ENCODE results near the gene DGKG.

The DGKG gene

DNA sequence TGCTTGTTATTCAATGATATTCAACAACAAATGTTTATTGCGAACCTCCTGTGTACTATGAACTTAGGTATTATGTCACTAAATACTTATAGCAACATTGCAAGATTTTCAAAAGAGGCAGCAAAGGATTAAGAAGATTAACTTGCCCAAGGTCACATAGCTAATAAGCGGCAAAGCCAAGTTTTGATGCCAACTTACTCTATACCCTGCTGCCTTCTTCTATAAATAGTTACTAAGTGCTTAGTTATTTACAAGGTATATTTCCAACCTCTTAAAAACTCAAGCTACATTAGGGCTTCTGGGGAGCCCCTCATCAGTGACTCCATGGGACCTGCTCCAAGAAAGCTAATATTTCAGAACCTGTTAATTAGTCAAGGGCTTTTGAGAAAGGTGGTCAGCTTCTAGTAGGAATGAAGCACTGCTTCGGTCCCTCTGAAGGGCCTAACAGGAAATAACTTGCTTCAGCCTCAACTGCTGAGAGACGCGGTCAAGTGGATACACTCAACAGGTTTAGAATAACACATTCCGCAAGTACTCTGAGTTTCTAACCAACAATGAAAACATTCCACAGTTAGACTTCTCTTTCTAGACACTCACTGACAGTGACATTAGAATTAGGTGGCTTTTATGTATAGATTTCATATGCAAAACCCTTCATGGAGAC is 125.5 kb downstream of the DGKG start:
- no peak for DNase-seq (ENCODE audit: low spot score)
- H3K27ac ChIP-seq, result no peak overlapping the region
- TF ChIP-seq, protein P1, sequence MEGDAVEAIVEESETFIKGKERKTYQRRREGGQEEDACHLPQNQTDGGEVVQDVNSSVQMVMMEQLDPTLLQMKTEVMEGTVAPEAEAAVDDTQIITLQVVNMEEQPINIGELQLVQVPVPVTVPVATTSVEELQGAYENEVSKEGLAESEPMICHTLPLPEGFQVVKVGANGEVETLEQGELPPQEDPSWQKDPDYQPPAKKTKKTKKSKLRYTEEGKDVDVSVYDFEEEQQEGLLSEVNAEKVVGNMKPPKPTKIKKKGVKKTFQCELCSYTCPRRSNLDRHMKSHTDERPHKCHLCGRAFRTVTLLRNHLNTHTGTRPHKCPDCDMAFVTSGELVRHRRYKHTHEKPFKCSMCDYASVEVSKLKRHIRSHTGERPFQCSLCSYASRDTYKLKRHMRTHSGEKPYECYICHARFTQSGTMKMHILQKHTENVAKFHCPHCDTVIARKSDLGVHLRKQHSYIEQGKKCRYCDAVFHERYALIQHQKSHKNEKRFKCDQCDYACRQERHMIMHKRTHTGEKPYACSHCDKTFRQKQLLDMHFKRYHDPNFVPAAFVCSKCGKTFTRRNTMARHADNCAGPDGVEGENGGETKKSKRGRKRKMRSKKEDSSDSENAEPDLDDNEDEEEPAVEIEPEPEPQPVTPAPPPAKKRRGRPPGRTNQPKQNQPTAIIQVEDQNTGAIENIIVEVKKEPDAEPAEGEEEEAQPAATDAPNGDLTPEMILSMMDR (conservative IDR thresholded peaks at IDR 0.05; ENCODE audit: low read depth), result no peak
- ChIA-PET CTCF (interaction anchor here (0.5 to 1.0 kb wide), 2 partner anchors 15 to 229 kb away, joined by 3 to 5 read pairs; no protein-coding TSS in a partner anchor), POLR2A (ENCODE audit: low non-redundant PET) (no interaction called here)

- TF ChIP-seq, protein P1 (conservative IDR thresholded peaks at IDR 0.05; ENCODE audit: low read depth), result no peak
- CTCF ChIA-PET, result interaction anchor here (0.7 kb wide), 1 partner anchor 247 kb away, joined by 3 read pairs; no protein-coding TSS in a partner anchor
- POLR2A ChIA-PET (ENCODE audit: low non-redundant PET), result no interaction called here
- no peak overlapping the region for H3K27ac ChIP-seq
- no peak for DNase-seq (ENCODE audit: low spot score)
Observed at GRCh38 chr3:186235554-186235953, 126.5 kb downstream of the DGKG start.

- no peak overlapping the region for H3K27ac ChIP-seq
- ChIA-PET POLR2A (ENCODE audit: low non-redundant PET) (no interaction called here), CTCF (no interaction called here)
- TF ChIP-seq, protein P1 (conservative IDR thresholded peaks at IDR 0.05; ENCODE audit: low read depth), result no peak
- DNase-seq (ENCODE audit: low spot score), result no peak
Observed at GRCh38 chr3:186234152-186234551, 127.9 kb downstream of the DGKG start.

- no peak overlapping the region for H3K27ac ChIP-seq
- ChIA-PET CTCF (interaction anchor here (1.0 kb wide), 1 partner anchor 18 kb away, joined by 3 read pairs; no protein-coding TSS in a partner anchor), POLR2A (ENCODE audit: low non-redundant PET) (no interaction called here)
- TF ChIP-seq, protein P1 (conservative IDR thresholded peaks at IDR 0.05; ENCODE audit: low read depth), result no peak
- DNase-seq (ENCODE audit: low spot score), result no peak
Observed at GRCh38 chr3:186226482-186226881, 135.6 kb downstream of the DGKG start.

GRCh38 chr3:186225603-186226002 is 136.4 kb downstream of the DGKG start:
- CTCF ChIA-PET, result interaction anchor here (1.0 kb wide), 1 partner anchor 18 kb away, joined by 3 read pairs; no protein-coding TSS in a partner anchor
- DNase-seq (ENCODE audit: low spot score), result no peak
- TF ChIP-seq, protein P1 (conservative IDR thresholded peaks at IDR 0.05; ENCODE audit: low read depth), result no peak
- POLR2A ChIA-PET (ENCODE audit: low non-redundant PET), result no interaction called here
- no peak overlapping the region for H3K27ac ChIP-seq

DNA sequence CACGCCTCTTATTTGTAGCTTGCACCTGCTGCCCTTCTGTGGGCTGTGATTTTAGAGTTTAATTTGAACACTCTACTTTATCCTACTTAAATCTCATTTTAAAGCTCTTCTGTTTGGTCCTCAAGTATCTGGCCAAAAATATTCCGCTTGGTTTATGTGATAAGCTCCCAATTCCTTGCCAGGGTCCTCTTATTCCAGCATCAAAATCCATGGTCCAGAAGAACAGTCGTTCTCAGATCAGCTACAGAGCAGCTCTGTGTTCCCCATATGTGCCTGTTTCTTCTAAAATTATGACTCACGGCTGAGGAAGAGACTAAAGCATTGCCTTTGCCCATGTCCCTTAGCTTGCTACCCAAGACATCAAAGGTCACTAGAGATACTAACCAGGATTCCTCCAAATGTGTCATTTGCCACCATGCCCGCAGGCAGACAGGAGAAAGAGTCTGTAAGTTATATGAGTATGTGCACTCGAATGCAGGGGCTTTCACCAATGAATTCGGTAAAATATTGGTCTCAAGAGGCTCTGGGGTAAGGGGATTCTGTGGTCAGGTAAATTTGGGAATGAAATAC is 137.9 kb downstream of the DGKG start:
- ChIA-PET CTCF (no interaction called here), POLR2A (ENCODE audit: low non-redundant PET) (no interaction called here)
- DNase-seq (ENCODE audit: low spot score), result no peak
- TF ChIP-seq, protein P1 (conservative IDR thresholded peaks at IDR 0.05; ENCODE audit: low read depth), result no peak
- no peak overlapping the region for H3K27ac ChIP-seq

Data from RWPE1 (cell line).